Body of pancreas (tissue), 4 donors: Measurements from ENCODE around the gene USP15.

Experiments used
- CTCF ChIP-seq, 7 experiments: fragments of 450-650 bp in 4 of 7; fragments of 200-600 bp in 3 of 7; sonication (generic) in 3 of 7; IDR thresholded peaks; one replicate each; pipeline ENCODE4 v1.5.1; 2016 to 2019; ENCODE audit warnings: antibody characterized with exemption in 7 of 7
- POLR2A ChIP-seq, 3 donors: fragments of 450-650 bp; IDR thresholded peaks; one replicate each; pipeline ENCODE4 v1.6.1; 2016; ENCODE audit warnings: antibody characterized with exemption in 3 of 3, mild to moderate bottlenecking in 2 of 3

DNA sequence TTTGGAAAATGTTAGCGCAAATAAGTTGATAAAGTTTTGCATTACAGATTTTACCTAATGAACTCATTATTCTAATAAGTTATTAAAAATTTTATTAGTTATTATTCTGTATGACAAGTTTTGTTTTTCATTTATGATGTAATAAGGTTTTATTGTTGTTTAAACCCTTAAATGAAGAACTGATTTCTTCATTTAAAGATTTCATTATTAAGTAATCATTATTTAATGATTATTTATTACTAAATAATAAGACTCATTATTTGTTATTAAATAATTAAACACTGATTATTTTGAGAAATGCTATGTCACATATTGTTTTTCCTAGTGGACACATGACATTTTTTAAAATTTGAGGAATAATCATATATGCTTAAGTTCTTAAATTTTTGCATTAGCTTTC is 34.2 kb downstream of the USP15 start:
- no peak for TF ChIP-seq CTCF (IDR thresholded peaks at IDR 0.05)
- no peak for TF ChIP-seq POLR2A (IDR thresholded peaks at IDR 0.05)
